Measurements from ENCODE around the gene AUTS2. TPM values are rescaled to one million over a fixed set of nuclear protein-coding genes. Genes with fewer than 3 reads are reported as not detected.

Gene AUTS2
- polyA plus RNA-seq, 5 donors = 85.0 to 114 (median 97.6) TPM

DNA sequence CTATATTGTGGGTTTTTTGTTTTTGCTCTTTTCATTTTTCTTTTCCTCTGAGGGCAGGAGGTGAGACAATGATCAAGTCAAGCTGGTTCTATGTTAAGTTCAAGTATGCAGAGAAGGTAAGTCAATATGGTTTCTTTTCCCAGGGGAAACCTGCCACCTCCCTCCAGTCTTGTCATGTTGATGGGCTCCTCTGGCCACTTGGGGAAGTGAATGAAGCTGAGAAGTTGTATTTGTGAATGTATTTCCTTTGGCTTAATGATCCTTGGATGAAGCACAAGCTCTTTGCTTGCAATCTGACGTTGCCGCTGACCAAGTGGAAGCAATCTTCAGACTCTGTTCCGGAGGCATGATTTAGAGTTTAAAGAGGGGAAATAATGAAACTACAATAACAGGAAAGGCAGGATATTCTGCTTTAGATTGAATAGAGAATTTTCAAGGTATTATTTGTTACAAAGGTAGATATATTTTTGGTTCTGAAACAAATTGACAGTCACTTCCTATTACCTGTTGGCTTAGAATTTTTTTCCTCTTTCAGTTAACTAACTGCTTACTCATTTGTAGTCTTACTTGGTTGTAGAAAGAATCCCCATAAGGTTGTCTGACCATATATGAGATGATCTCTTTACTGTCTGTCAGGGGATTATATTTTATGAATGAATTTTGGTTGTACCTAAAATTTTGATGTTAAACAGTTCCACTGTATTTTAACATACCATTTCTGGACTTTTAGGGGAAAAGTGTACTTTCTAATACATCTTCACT is 369.6 kb downstream of the AUTS2 start:
- peak; percentile 55 to 58 for DNase-seq

DNA sequence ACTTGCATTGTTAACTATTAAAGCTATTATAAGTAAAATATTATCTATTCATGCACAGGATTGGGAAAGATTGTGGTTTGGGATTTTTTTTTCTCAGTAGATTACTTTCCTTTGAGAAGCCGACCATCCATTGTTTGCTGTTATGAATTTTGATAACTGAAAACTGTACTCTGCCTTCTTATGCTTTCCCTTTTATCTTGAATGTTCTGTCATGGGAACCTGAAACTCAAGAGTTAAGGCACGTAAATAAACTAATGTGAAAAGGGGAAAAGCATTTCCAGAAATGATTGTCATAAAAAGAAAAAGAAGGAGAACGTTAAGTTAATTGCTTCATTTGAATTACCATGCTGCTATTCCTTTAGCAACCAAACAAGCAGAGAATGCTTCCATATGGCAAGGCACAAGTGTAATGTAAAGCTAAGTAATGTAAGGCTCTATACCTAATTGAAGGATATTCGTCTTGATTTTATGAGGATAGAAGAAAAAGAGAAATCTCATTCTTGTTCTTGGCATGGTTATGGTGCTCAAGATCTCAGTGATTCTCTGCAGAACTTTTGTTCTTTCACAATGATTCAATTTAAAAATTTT is 370.8 kb downstream of the AUTS2 start:
- DNase-seq = no peak

DNA sequence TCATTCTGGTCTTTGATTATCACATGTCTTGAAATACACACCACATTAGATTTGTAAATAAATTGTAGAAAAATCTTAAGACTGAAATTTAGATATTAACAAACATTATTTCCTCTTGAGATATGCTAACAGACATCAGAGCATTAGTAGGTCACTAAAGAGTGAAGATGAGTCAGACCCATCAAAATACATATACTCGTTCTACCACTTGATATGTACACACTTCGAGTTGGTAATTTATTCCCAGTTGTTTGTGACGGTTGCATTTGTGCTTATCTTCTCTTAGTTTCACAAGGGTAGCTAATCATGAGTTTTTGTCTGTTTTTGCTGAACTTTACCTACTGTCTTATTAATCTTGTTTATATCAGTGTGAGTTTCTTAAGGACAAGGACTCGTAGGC is 383.4 kb downstream of the AUTS2 start:
- no peak for DNase-seq

DNA sequence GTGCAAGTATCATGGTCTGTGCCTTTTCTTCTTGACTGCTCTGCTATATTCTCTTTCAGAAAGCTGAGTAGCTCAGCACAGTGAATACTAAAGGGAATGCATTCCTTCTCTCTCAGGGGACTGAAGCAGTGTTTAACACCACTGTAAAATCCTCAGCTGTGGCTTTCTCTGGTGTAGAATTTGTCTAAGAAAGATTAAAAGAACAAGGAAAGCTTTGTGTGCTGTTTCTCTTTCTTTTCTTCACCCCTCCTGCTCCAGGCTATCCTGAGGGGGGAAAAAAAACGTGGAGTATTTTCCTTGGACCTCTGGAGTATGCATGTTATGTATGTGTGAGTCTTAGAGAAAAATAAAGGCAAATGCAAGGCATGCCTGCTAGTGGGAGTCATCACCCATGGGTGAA is 383.9 kb downstream of the AUTS2 start:
- DNase-seq = no peak

DNA sequence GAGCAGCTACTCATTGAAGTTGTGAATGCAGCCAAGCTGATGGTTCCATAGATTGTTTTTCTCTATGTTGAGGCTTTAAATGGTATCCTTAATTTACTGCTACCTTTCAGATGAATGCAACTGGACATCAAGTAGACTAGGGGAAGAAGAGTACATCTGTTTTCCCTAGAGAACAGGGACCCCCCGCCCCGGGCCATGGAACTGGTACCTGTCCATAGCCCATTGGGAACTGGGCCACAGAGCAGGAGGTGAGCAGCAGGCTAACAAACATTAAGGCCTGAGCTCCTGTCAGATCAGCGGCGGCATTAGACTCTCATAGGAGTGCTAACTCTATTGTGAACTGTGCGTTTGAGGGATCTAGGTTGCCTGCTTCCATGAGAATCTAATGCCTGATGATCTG is 391.3 kb downstream of the AUTS2 start:
- no peak for DNase-seq

DNA sequence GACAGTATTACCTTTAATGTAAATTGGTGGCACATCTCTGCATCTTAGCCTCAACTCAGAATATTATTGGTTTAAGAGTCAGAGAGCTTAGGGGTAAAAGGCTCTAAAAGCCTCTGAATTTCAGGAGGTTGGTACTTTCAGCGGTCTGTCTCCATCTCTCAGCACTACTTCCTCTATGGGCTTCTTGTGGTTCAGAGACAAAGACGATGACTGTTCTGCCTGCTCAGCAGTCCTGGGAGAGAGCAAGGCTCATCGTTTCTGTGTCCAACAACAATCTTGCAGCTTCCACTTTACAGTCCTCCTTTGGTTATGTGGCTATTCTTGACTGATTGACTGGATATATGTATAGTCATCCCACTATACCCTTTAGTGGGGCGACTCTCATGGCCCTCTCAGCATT is 394.7 kb downstream of the AUTS2 start:
- DNase-seq = no peak

DNA sequence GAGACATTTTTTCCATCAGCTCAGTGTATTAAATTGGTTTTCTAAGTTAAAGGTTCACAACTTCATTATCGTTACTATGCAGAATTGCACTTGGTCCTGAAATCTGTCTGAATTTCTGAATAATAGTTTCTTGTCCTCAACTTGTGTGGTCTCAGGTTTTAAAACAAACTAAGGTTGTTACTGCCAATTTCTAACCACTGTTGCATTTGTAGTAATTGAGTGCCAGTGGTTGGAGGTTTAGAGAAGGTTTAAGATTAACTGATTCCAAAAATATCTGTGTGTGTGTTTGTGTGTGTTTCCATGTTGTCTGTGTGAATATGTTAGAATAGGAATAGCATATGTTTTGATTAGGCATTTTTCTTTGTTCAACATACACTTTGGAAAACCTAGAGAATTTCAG is 395.9 kb downstream of the AUTS2 start:
- no peak for DNase-seq

DNA sequence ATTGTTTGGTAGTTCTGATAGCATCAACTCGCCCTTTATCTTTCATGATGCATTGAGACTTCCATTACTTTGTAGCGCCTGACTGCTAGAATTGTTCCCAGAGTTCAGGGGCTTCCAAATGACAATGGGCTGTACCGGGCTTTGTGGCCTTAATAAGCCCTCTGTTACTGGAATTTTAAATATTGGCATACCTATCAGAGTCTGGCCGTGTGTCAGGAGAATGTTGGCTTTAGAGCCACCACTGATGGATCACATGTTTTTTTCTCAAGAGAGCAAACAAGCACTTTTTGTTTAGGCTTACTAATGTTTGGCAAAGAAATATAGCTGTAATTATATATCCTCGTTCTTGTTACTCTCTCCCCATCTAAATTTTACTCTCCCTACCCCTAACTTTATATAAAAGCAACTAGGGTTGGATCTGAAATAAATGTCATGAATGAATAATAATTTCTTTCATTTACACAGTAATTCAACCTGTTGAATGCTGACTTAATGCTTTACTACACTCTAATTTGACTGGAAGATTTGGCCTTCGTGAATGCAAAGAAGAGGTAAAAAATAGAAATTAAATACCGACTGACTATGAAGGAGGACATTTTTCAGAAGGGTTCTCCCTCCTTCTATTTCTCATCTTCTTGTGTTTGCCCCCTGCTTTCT is 396.7 kb downstream of the AUTS2 start:
- no peak for DNase-seq

DNA sequence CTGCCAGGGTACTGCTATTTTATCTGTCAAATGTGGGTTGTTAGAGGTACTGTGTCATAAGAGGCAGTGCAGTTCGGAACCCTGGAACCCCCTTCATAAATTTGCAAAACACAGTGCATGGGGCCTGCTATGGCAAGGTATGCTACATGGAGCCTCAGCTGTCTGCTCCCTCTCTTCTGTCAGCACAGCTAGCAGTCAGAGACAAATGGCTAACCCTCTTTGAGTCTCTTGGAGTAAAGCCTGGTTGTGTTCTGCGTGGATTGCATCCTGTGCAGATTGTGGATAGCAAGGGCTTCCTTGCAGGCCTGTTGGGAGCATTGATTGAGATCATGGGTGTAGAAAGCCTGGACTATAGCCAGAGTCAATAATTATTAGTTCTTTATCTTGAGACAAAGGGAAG is 397.8 kb downstream of the AUTS2 start:
- DNase-seq = no peak

DNA sequence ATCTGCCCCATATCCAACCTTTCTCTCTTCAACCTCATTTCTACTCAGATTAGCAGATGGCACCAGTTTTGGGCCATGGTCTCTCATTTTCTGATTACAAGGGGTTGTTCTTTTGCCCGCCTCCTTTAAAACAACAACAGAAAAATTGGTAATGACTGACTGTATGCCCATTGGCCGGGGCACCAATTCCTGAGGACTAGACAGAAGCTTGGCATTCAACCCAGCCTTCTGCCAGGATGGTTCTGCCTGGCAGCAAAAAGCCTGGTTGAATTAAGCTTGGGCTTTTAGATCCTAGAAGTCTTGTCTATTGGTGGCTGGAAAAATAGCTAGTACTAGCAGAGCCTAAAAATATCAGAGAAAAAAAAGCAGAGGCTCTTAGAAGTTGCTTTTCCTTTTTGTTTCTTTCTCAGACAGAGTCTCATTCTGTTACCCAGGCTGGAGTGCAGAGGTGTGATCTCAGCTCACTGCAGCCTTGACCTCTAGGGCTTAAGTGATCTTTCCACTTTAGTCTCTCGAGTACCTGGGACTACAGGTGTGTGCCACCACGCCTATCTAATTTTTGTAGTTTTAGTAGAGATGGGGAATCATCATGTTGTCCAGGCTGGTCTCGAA is 402.6 kb downstream of the AUTS2 start:
- no peak for DNase-seq

DNA sequence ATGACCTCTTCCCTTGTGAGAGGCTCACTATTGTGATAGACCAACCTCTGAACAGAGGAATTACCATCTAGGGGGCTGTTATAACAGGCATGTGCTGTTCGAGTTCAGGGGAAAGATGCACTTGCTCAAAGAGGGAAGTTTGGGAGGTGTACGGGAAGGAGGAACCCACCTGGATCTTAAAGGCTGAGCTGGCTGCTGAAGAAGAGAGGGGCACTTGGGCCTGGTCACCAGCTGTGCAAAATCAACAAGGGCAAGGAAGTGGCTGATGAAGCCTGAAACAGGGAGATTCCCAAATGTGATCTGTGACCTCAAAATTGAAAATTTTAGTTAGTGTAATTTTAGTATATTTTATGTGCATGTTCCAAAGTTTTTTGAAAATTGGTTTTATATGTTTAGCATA is 407.2 kb downstream of the AUTS2 start:
- DNase-seq = no peak

DNA sequence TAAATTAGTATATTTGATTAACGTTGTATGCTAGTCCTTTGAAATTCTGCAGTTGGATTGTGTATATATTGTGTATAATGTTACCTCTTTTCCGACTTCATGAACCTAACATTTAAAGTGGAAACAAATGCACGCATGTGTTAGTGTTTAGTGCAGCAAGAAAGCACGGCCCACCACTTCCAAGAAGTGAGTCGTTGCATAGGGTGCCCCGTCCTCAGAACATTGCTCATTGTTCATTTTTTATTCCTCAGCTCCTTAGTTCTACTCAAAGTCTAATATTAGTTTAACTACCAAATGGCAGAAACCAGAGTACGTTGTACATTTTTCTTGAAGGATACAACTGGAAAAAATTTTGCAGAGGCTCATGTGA is 407.6 kb downstream of the AUTS2 start:
- DNase-seq = no peak

DNA sequence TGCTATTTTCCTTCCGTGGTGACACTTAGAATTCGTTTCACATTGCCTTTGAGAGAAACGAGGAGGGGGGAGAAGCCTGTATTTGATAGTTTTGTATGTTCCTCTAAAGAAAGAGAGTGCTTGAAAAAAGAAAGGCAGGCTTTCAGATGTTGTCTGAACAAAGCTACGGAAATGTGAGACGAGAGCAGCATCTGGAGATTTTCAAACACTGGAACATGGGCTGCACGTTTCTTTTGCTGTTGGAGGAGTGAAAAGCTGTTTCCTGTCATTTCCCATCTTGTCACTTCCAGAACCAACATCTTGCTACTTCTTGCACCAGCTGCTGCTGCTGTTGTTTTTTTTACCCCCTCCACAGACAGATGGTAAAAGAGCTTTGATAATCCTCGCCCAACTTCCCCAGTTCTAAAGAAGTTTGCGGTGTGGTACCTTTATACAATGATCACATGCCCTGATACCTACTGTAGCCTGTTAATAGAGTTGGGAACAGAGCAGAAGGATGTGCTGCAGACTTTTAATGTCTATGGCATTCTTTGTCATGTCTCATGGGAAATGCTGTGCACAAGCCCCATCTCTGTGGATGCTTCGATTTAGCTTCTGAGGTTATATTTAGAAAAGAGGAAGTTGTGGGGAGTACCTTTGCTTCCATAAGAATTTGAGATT is 408.1 kb downstream of the AUTS2 start:
- DNase-seq = peak; percentile 82 to 83

DNA sequence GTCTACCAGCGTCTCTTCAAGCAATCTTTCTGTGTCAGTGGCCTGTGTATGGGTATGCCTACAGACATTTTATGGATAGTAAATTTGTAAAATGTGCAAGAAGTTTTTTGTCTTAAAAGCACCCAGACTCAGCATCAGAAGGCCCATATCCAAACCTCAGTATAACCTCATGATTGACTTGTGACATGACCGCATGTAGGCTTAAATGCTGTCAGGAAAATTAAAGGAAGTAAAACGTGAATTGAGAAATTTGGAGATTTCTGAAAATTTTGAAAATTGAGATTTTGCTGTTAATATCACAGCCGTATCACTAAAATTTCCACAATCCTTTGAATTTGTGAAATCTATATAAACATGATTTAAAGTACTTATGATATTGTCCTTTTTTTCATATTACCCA is 410.2 kb downstream of the AUTS2 start:
- no peak for DNase-seq

DNA sequence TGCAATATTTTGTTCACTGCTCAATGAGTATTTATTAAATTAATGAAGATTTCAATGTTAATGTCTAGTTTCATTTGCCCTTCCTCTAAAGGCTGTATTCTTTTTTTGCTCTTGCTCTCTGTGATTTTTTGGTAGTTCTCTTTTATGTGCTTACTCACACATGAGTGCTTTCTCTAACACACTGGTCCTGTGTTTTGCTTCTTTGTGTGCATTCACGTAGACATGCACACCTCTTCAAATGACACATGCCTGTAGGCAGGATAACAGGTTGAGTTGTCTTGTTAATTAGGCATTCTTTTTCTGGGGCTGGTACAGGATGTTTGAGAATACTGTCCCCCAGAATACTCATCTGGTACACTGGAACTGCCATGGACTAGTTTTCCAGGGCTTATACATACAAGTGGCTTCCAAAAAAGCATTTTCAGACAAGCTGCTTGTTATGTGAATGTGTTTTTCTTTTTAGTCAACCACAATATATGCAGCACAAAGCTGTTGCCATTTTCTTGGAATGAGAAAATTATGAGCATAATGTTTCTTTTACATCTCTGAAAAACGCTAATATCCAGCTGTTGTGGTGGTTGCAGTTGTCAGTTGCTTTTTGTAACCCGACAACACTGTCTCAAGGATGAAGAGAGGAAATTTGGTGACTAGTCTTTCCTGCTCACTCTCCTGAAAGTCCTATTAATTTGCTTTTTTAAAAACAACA is 416.4 kb downstream of the AUTS2 start:
- DNase-seq = peak; percentile 52

DNA sequence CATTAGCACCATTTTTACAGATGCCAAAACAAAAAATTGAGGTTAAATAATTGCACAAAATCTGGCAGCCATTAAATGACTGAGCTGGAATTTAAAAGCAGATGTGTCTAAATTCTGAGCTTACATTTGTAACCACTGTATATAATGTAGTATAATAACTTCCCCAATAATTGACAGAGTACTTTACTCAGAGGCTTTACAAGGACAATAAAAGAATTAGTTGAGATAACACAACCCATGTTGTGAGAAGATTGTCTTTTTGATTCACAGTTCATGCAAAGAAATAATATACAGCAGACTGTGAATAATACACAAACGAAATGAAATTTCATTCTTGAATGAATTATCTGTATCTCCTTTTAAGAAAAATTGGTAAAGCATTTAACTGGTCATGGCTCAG is 417.1 kb downstream of the AUTS2 start:
- DNase-seq = no peak

DNA sequence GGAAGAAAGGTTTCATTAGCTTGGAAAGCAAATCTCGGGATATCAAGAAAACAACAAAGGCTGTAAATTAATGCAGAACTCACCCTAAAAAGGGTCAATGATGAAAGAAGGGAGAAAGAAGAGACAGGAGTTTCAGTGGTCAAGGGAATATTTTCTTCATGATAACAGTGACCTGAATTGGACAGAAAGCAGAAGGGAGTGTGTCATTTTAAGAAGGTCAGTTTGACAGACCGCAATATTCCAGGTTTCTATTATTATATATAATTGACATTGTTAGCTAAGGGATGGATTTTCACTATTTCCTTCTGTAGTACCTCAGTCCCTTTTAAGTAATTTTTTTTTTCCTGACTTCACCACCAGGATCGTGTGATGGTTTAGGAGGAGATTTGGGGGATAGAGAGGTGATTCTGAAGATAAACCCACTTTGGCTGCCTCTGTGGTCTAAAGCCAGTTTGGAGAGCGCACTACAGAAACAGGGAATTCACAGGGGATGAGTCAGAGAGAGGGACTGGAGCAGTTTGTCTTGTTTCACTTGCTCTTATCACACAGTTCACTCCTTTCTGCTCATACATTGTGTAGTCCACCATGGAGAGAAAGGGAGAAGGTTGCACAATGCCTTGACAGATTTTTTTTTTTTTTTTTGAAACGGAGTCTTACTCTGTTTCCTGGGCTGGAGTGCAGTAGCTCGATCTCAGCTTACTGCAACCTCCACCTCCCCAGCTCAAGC is 417.9 kb downstream of the AUTS2 start:
- no peak for DNase-seq

DNA sequence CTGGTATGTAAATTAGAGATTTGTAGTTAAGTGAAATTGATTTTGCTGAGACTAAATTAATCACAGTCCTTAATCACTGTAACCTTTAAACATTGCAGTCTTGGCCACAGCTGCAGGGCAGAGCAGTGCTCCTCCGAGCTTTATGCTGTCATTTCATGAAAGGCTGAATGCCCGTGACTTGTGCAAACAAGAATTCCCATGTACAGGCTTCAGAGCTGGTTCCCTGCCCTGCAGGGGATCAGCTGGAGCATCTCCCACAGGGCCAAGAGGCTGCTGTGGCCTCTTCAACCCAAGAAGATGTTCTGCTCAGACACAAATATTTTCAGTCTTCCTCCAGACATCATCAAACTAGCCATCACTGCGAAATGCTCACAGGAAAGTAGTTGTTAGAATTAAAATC is 419.1 kb downstream of the AUTS2 start:
- DNase-seq = no peak

DNA sequence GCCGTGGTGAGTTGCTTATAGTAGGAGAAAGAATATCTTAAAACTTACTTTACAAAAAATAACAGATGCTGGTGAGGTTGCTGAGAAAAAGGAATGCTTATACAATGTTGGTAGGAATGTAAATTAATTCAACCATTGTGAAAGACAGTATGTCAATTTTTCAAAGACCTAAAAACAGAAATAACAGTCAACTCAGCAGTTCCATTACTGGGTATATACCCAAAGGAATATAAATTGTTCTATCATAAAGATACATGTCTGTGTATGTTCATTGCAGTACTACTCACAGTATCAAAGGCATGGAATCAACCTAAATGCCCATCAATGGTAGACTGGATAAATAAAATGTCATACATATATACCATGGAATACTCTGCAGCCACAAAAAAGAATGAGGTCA is 420.4 kb downstream of the AUTS2 start:
- no peak for DNase-seq

DNA sequence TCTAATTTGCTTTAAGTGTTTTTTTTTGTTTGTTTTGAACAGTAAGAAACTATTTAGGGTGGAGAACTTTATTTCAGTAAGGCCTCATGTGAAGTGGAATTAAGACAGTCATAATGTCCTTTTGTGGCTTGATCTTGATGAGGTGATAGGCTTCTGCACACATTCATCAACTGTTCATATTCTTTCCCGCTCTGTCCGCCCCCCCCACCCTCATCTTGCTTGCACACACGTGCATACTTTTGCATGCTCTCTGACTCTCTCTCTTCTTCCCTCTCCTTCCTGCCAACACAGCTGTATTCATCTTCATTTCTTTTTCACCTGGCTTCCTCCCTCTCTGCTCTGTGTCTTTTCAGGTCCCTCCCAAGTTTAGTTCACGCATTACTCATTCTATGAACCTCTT is 429.6 kb downstream of the AUTS2 start:
- no peak for DNase-seq

DNA sequence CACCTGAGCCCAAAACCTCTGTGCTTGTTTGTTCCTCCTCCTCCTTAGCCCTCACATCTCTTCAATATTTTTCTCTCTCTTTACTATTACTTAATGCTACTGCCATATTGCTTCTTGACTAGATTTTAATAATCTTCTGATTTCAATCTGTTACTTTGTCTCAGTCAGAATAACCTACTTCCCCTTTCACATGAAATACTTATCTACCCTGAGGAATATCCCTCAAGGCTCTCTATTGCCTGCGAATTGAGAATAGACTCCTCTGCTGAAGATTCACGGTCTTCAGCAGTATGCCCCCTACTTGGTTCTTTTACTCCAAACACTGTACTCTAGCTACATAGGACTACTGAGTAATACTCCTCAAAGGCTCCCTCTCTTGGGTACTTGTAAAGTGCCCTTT is 430.3 kb downstream of the AUTS2 start:
- no peak for DNase-seq
